ENCODE measurements around the gene FRY. TPM values are rescaled to one million over a fixed set of nuclear protein-coding genes. Genes with fewer than 3 reads are reported as not detected.
A peak's percentile ranks its signal among the peaks of the same experiment; 100 is the strongest.

Gene FRY
- total RNA-seq, 1 donor: 12.5 TPM

GRCh38 chr13:32315238-32316027 lies 283.9 kb downstream of the FRY start, which contains the start of the genes BRCA2 and ZAR1L:
TSS of gene BRCA2 (plus strand) at chr13:32315508. CDS start at chr13:32316461, 953 bp downstream.
TSS of gene ZAR1L (minus strand) at chr13:32315363. CDS start at chr13:32311925, 3,438 bp downstream.
- peaks cover 29% of the 10 kb centered on the region for H3K4me1 ChIP-seq (ENCODE audit: insufficient read depth, low read length)

GRCh38 chr13:32316028-32316339 lies 284.4 kb downstream of the FRY start:
- Histone ChIP-seq H3K4me1 (ENCODE audit: insufficient read depth, low read length) (peaks cover 28% of the 10 kb centered on the region), H3K4me3 (ENCODE audit: low read length) (peak overlapping the region; percentile 75)

More at GRCh38 chr13:32315238-32316027, 283.9 kb downstream of the FRY start, which contains the start of the genes BRCA2 and ZAR1L:
- H3K27me3 ChIP-seq (ENCODE audit: insufficient read depth, low read length): no peaks in the 10 kb centered on the region
- peak within 1 kb of the TSS; percentile 75 for H3K4me3 ChIP-seq (ENCODE audit: low read length)
- no peaks in the 10 kb centered on the region for H3K9me3 ChIP-seq (ENCODE audit: low read depth, low read length)

GRCh38 chr13:32316501-32316900 lies 284.9 kb downstream of the FRY start:
- no peaks in the 10 kb centered on the region for H3K27me3 ChIP-seq (ENCODE audit: insufficient read depth, low read length)
- H3K4me1 ChIP-seq (ENCODE audit: insufficient read depth, low read length): peaks cover 28% of the 10 kb centered on the region
- no peak overlapping the region for H3K4me3 ChIP-seq (ENCODE audit: low read length)
- H3K9me3 ChIP-seq (ENCODE audit: low read depth, low read length): no peaks in the 10 kb centered on the region

More at GRCh38 chr13:32316028-32316339, 284.4 kb downstream of the FRY start:
- no peaks in the 10 kb centered on the region for H3K9me3 ChIP-seq (ENCODE audit: low read depth, low read length)
- H3K27me3 ChIP-seq (ENCODE audit: insufficient read depth, low read length): no peaks in the 10 kb centered on the region

GRCh38 chr13:32317716-32318465 lies 286.3 kb downstream of the FRY start:
- peaks cover 28% of the 10 kb centered on the region for H3K4me1 ChIP-seq (ENCODE audit: insufficient read depth, low read length)
- no peak overlapping the region for H3K4me3 ChIP-seq (ENCODE audit: low read length)
- no peaks in the 10 kb centered on the region for H3K27me3 ChIP-seq (ENCODE audit: insufficient read depth, low read length)
- no peaks in the 10 kb centered on the region for H3K9me3 ChIP-seq (ENCODE audit: low read depth, low read length)

- H3K4me3 ChIP-seq (ENCODE audit: low read length): no peak overlapping the region
- no peaks in the 10 kb centered on the region for H3K27me3 ChIP-seq (ENCODE audit: insufficient read depth, low read length)
- no peaks in the 10 kb centered on the region for H3K9me3 ChIP-seq (ENCODE audit: low read depth, low read length)
- peaks cover 18% of the 10 kb centered on the region for H3K4me1 ChIP-seq (ENCODE audit: insufficient read depth, low read length)
Observed at GRCh38 chr13:32320528-32320927, 289.0 kb downstream of the FRY start.

GRCh38 chr13:32323912-32324311 lies 292.3 kb downstream of the FRY start:
- Histone ChIP-seq H3K4me1 (ENCODE audit: insufficient read depth, low read length) (no peaks in the 10 kb centered on the region), H3K27me3 (ENCODE audit: insufficient read depth, low read length) (no peaks in the 10 kb centered on the region), H3K9me3 (ENCODE audit: low read depth, low read length) (no peaks in the 10 kb centered on the region), H3K4me3 (ENCODE audit: low read length) (no peak overlapping the region)

GRCh38 chr13:32330441-32330840 lies 298.9 kb downstream of the FRY start:
- no peak overlapping the region for H3K4me3 ChIP-seq (ENCODE audit: low read length)
- H3K4me1 ChIP-seq (ENCODE audit: insufficient read depth, low read length): peaks cover 9% of the 10 kb centered on the region
- no peaks in the 10 kb centered on the region for H3K9me3 ChIP-seq (ENCODE audit: low read depth, low read length)
- H3K27me3 ChIP-seq (ENCODE audit: insufficient read depth, low read length): no peaks in the 10 kb centered on the region

- H3K4me3 ChIP-seq (ENCODE audit: low read length): no peak overlapping the region
- H3K27me3 ChIP-seq (ENCODE audit: insufficient read depth, low read length): no peaks in the 10 kb centered on the region
- no peaks in the 10 kb centered on the region for H3K9me3 ChIP-seq (ENCODE audit: low read depth, low read length)
Observed at GRCh38 chr13:32334671-32335070, 303.1 kb downstream of the FRY start.

GRCh38 chr13:32340914-32341313 lies 309.3 kb downstream of the FRY start:
- H3K9me3 ChIP-seq (ENCODE audit: low read depth, low read length): no peaks in the 10 kb centered on the region
- H3K27me3 ChIP-seq (ENCODE audit: insufficient read depth, low read length): no peaks in the 10 kb centered on the region
- H3K4me3 ChIP-seq (ENCODE audit: low read length): no peak overlapping the region
- peaks cover 6% of the 10 kb centered on the region for H3K4me1 ChIP-seq (ENCODE audit: insufficient read depth, low read length)

More at GRCh38 chr13:32334671-32335070, 303.1 kb downstream of the FRY start:
- peaks cover 9% of the 10 kb centered on the region for H3K4me1 ChIP-seq (ENCODE audit: insufficient read depth, low read length)

GRCh38 chr13:32347651-32348050 lies 316.1 kb downstream of the FRY start:
- no peaks in the 10 kb centered on the region for H3K9me3 ChIP-seq (ENCODE audit: low read depth, low read length)
- H3K27me3 ChIP-seq (ENCODE audit: insufficient read depth, low read length): no peaks in the 10 kb centered on the region
- H3K4me3 ChIP-seq (ENCODE audit: low read length): no peak overlapping the region
- H3K4me1 ChIP-seq (ENCODE audit: insufficient read depth, low read length): no peaks in the 10 kb centered on the region
